Left forelimb (tissue), 1 donor: ENCODE measurements around the gene DNAH14.

Source experiments
- DNase-seq: peaks from one replicate; pipeline ENCODE4 v3.0.0-alpha.2; 2018; ENCODE audit warnings: low spot score

The DNAH14 gene

GRCh38 chr1:225407755-225408154, 478.3 kb downstream of the DNAH14 start:
- no peak for DNase-seq

DNA sequence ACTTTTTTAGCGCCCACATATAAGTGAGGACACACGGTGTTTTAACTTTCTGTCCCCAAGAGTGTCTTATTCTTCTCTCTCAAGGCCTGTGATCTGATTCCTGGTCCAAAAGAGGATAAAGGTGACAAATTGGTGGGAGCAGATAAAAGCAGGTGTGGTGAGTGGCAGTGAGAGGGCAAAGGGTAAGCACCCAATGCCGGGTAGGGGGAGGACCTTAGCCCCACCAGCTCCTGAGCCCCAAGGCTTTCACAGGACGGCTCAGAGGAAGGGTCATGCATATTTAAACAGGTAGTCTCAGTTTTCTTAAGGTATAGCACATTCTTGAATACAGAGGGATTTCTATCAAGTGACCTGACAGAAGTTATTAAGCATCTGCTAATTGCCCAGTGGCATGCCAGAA, 478.8 kb downstream of the DNAH14 start:
- no peak for DNase-seq

GRCh38 chr1:225409051-225409450, 479.6 kb downstream of the DNAH14 start:
- no peak for DNase-seq

DNA sequence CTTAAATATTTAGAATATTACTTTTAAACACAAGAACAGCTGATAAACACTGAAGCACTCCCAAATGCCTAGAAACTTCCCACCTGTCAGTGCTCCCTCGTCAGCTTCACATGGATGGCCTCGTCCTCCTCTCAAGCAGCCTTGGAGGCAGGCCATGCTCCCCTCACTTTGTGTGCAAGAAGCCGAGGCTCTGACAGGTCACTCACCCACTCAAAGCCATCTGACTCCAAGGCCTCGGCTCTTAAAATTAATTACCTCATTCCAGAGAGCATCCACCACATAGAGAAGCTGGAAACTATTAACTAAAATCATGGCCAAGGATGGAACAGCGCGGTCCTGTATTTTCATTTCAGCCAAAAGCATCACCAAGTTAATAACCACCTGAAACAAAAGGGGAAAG, 480.6 kb downstream of the DNAH14 start:
- no peak for DNase-seq

DNA sequence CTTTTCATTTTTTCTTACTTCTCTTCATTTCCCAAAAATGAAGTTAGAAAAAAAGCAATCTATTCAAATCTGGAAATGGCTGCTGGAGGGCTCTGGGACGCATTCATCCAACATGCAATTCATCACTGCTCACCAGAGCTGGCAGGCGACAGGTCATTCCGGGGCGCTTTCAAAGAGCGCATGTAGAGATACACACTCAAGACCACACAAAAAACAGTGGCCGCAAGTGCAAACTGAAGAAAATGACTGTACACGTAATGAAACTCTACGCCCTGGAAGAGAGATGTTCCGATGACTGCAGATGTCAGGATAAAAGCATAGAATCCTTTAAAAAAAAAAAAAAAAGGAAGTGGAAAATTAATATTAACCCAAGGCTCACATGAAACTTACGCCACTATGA, 482.8 kb downstream of the DNAH14 start:
- no peak for DNase-seq

DNA sequence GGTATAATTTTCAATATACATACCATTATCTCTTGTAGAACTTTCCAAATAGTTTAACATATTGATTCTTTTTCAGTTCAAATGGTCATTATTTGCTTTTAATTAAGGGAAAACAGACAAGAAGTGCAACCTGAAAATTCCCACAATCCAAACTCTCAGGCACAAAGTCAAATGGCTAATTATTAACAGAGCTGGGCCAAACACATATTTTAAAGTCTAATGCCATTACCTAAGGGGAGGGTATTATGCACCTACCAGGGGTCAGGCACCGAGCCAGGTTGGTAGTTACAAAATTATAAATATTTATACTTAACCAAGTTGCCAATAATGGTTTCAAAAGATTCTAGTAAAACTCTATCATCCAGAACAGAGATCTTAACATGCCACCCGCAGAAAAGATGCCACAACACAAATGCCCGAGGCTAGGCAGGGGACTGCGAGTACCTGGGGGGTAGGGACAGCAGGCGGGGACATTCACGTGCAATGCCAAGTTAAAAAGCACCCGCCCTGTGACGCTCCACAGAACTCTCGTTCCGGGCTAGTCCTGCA, 483.4 kb downstream of the DNAH14 start:
- DNase-seq: no peak

DNA sequence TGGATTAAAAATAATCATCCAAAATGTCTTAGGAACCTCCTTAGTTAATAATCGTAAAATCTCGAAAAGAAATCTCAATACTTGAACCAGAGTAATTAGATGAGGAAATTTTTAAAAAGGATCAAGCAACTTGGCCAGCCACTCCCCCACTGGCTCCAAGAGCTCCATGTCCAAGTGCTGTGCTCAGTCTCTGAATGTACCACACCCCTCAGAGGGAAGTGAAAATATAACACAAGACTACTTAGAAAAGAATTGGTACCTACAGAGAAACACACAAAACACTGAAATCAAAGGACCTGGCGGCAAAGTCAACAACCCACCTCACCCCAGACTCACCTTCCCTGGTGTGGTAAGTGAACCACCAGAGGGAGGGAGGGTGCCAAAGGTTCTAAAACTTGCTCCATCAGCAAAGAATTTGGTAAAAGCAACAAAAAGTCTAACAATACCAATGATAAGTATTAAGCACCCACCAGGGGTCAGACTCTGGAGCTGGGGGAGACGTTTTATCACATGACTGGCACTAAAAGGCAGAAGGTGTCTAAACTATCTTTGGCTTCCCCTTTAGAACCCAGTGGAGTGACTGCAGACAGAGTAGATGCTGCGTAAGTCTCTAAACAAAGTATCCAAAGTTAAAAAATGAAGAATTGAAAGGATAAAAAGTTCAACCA, 484.4 kb downstream of the DNAH14 start:
- no peak for DNase-seq

GRCh38 chr1:225415307-225415706, 485.8 kb downstream of the DNAH14 start:
- no peak for DNase-seq

GRCh38 chr1:225415967-225416745, 486.7 kb downstream of the DNAH14 start:
- DNase-seq: no peak

DNA sequence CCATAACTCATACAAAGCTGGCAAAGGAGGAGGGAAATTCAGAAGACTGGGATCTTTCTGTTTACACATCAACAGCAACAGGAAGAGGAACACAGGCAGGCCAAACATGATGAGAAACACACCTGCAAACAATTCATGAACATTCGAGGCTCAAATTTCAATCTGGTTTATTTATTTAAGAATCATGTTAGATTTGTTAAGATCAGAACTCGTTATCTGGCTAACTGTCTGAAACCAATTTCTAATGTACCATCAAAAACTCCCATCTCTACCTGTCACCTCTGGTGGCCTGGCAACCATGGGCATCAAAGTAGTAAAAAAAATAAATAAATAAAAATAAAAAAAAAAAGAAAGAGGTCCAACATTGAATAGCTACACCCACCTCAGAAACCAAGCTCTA, 488.6 kb downstream of the DNAH14 start:
- no peak for DNase-seq

DNA sequence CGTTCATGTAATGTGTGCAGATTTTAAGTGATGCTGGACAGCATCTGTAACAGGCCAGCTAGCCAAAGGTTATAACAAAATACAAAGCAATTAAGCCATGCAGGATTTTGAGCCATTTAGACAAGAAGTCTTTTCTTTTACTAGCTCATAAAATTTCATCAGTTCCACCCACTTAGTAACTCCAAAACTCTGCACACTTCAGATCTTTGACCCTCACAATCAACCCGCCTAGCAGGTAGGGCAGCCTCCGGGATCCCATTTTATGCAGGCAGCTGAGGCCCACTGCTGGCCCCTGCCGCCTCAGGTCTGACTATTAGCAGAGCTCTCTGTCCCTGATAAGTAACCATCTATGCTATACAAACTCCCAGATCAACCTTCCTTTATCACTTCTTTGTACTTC, 489.1 kb downstream of the DNAH14 start:
- no peak for DNase-seq

DNA sequence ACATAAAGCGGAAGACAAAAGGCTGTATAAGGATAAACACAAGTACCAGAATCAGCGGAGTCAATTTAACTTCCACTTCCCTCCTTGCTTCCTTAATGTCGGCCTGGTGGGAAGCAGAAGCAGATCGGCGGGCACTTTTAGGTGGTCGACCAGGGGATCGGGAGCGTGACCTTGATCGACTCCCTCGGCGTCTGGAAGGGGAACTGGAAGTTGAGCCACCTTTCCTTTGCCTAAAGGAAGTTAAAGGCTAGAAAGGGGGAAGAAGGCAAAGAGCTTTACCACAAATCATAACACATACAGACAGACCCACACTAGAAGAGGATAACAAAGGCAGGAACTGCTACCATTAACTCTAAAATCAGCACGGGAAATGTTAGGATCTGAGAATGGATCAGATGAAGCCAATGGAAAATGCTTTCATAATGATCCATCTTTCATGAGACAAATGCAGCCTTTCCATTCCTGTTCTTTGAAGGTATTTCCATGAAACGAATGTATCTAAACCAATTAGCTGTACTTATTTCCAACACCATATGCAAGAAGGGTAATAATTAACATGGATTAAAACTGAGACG, 492.6 kb downstream of the DNAH14 start:
- no peak for DNase-seq

- no peak for DNase-seq
Observed at GRCh38 chr1:225422795-225423517, 493.5 kb downstream of the DNAH14 start.

GRCh38 chr1:225423518-225423855, 494.0 kb downstream of the DNAH14 start:
- no peak for DNase-seq

GRCh38 chr1:225424562-225425200, 495.2 kb downstream of the DNAH14 start:
- no peak for DNase-seq

GRCh38 chr1:225425201-225425786, 495.8 kb downstream of the DNAH14 start:
- DNase-seq: no peak

- DNase-seq: no peak
Observed at GRCh38 chr1:225426395-225427234, 497.1 kb downstream of the DNAH14 start.

DNA sequence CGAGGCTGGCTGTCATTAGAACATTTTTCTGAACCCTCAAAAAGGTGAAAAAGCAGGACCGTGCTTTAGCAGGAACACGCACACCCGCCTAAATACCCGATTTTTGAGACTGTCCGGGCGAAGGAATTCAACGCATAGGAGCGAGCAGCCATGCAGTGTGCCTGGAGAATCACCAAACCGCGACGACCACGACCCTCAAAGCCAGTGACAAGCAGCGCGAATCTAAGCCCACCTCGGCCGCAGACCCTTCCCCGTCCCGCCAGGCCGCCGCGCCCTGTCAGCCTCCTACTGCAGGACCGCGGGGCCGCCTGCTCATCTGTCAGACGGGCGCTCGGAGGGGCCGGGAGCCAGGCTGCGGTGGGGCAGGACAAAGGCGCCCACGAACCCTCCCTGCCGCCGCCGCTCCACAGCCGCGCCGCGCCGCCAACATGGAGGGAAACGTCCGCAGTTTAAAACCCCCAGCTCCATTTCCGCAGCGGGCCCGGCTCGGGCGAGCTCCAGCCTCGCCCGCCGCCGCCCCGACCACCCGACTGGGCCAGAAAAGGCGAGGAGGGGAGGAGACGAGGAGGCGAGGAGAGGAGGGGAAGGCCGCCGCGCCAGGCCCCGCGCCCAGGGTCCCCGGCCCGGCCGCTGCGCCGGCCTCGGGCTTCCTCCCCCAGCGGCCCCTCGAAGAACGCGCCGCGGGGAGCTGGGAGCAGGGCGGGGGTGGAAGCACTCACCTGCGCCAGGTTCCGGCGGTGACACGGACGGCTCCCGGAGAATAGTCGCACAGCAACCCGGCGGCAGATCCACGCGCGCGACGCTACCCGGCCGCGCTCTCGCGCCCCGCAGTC, 498.0 kb downstream of the DNAH14 start, which contains the start of gene LBR:
TSS of gene LBR (minus strand) at position 804 of the 833 bp plus-strand sequence. CDS start 3,963 bp downstream, outside the sequence.
- peak; percentile 81 for DNase-seq

DNA sequence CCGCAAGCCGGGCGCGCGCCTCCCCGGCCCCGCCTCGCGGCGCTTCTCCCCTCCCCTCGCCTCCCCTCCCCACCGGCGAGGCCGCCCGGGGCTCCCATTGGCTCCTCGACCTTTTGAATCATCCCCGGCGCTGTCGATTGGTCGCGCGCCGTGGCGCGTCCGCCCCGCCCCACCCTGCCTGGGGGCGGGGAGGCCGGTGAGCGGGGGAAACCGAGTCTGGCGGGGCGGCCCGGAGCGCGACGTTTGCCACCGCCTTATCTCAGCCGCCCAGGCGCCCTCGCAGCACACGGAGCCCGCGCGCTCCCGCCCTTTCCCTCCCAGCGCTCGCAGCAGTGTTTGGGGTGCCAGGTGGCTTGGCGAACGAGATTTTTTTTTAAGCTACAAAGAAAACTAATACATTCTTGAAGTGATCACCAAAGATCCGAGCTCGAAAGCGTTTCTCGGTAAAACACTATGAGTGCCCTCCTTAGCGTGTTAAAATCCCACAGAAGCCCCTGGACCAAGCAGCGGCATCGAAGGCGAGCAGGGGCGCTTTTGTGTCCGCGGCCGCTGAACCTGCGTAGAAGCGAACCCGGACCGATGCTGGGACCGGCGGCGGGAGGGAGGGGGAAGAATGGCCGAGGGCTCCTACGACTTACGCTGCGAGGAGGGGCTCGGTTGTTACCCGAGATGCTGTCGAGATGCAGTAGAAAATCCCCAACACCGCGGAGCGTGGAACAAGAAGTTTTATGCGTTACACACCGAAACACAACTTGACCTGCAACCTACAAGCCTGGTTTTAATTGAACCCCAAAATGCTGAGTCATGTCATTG, 498.8 kb downstream of the DNAH14 start:
- peak; percentile 93 for DNase-seq
